Effector memory CD8-positive, alpha-beta T cell (primary cell): ENCODE measurements around the gene UPF2.

Source experiments
- ATAC-seq: fragments of 150-1000 bp; cut with Tn5 transposase; replicated peaks from 2 replicates; pipeline ENCODE4 v1.10.0; 2021; ENCODE audit warnings: mild to moderate bottlenecking, moderate library complexity
- DNase-seq, 3 experiments: peaks; one replicate each; pipeline ENCODE4 v3.0.0; 2021
- H3K27ac Mint-ChIP-seq, 2 donors: one replicate each; pipeline ENCODE4 v1.8.0; 2022; ENCODE audit warnings: mild to moderate bottlenecking in 2 of 2, mixed read lengths in 2 of 2, moderate library complexity in 2 of 2
- H3K27me3 Mint-ChIP-seq, 2 donors: one replicate each; pipeline ENCODE4 v1.8.0; 2022; ENCODE audit warnings: mixed read lengths in 2 of 2
- H3K36me3 Mint-ChIP-seq: one replicate; pipeline ENCODE4 v1.8.0; 2022; ENCODE audit warnings: mild to moderate bottlenecking, moderate library complexity, mixed read lengths; ENCODE audit not compliant: insufficient read depth
- H3K4me1 Mint-ChIP-seq, 2 donors: one replicate each; pipeline ENCODE4 v1.8.0; 2022; ENCODE audit warnings: low read depth in 2 of 2, mixed read lengths in 2 of 2
- H3K4me3 Mint-ChIP-seq, 2 donors: one replicate each; pipeline ENCODE4 v1.8.0; 2022; ENCODE audit warnings: mild to moderate bottlenecking in 2 of 2, mixed read lengths in 2 of 2, moderate library complexity in 2 of 2
- H3K9me3 Mint-ChIP-seq, 2 donors: one replicate each; pipeline ENCODE4 v1.8.0; 2022; ENCODE audit warnings: mixed read lengths in 2 of 2

The UPF2 gene

GRCh38 chr10:11887381-11888227, 155.0 kb downstream of the UPF2 start:
- H3K36me3 Mint-ChIP-seq: no peaks in the 10 kb centered on the region
- ATAC-seq: no peak
- H3K9me3 Mint-ChIP-seq: no peaks in the 10 kb centered on the region
- peak overlapping the region in 1 of 2 donors; percentile 65 for H3K27ac Mint-ChIP-seq
- no peaks in the 10 kb centered on the region for H3K27me3 Mint-ChIP-seq
- H3K4me3 Mint-ChIP-seq: no peak overlapping the region
- H3K4me1 Mint-ChIP-seq: peaks cover 5% of the 10 kb centered on the region in 2 donors
- DNase-seq: no peak

DNA sequence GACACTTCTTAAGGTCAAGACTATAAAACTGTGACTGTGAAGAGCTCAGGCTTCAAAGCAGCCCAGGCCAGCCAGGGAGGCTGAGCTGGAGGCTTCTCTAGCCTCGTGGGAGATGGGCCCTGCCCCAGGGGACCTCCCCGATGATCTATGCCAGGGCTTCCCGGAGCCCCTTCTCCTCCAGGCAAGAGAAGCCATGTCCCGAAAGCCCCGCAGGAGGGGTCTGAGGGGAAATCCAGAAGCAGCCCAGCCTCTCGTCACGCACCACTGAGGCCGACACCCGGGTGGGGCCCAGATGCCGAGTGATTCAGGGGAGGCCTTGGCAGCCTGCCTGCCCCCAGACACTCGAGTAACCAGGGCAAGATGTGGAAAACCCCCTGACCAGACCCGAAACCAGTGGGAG, 155.8 kb downstream of the UPF2 start:
- H3K4me3 Mint-ChIP-seq: no peak overlapping the region
- ATAC-seq: no peak
- H3K36me3 Mint-ChIP-seq: no peaks in the 10 kb centered on the region
- H3K9me3 Mint-ChIP-seq: no peaks in the 10 kb centered on the region
- peaks cover 11 to 13% of the 10 kb centered on the region in 2 donors for H3K4me1 Mint-ChIP-seq
- DNase-seq: no peak
- H3K27ac Mint-ChIP-seq: no peak overlapping the region
- H3K27me3 Mint-ChIP-seq: no peaks in the 10 kb centered on the region

- ATAC-seq: no peak
- DNase-seq: no peak
- Mint-ChIP-seq H3K4me1 (peaks cover 13 to 17% of the 10 kb centered on the region in 2 donors), H3K36me3 (no peaks in the 10 kb centered on the region), H3K9me3 (no peaks in the 10 kb centered on the region), H3K4me3 (no peak overlapping the region), H3K27ac (no peak overlapping the region), H3K27me3 (no peaks in the 10 kb centered on the region)
These were observed 156.5 kb downstream of the UPF2 start for GRCh38 chr10:11886138-11886474.

- Mint-ChIP-seq H3K27me3 (no peaks in the 10 kb centered on the region), H3K9me3 (no peaks in the 10 kb centered on the region), H3K4me1 (peaks cover 15 to 17% of the 10 kb centered on the region in 2 donors), H3K36me3 (no peaks in the 10 kb centered on the region), H3K27ac (no peak overlapping the region), H3K4me3 (no peak overlapping the region)
- ATAC-seq (no peak), DNase-seq (no peak)
These were observed 157.0 kb downstream of the UPF2 start for GRCh38 chr10:11885437-11886137.

DNA sequence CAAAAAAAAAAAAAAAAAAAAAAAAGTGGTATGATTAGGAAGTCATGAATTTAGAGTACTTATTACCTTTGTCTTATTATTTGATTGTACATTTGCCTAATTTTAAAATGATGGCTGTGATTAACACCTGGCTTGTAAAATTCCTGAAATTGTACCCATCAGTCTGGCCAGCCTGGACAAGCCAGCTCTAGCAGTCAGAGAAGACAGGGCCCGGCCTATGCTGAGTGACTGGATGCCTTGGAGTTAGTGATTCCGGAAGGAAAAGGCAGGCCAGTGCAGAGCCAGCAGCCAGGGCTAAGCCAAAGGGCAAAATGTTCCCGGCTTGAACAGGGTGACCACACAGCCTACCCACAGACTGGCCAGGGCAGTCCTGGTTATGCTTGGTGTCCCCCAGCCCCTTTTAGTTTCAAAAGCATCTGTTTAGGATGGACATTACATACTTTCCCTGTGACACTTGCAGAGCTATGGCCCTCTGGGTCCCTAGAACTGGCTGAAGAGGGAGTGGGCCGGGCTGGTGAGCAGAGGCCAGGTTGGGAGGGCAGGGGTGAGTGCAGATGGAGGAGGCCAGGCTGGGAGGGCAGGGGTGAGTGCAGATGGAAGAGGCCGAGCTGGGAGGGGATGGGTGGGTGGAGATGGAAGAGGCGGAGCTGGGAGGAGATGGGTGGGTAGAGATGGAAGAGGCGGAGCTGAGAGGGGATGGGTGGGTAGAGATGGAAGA, 157.7 kb downstream of the UPF2 start:
- ATAC-seq (no peak), DNase-seq (no peak)
- Mint-ChIP-seq H3K9me3 (no peaks in the 10 kb centered on the region), H3K36me3 (no peaks in the 10 kb centered on the region), H3K27me3 (no peaks in the 10 kb centered on the region), H3K4me3 (no peak overlapping the region), H3K4me1 (peaks cover 16 to 17% of the 10 kb centered on the region in 2 donors), H3K27ac (no peak overlapping the region)

DNA sequence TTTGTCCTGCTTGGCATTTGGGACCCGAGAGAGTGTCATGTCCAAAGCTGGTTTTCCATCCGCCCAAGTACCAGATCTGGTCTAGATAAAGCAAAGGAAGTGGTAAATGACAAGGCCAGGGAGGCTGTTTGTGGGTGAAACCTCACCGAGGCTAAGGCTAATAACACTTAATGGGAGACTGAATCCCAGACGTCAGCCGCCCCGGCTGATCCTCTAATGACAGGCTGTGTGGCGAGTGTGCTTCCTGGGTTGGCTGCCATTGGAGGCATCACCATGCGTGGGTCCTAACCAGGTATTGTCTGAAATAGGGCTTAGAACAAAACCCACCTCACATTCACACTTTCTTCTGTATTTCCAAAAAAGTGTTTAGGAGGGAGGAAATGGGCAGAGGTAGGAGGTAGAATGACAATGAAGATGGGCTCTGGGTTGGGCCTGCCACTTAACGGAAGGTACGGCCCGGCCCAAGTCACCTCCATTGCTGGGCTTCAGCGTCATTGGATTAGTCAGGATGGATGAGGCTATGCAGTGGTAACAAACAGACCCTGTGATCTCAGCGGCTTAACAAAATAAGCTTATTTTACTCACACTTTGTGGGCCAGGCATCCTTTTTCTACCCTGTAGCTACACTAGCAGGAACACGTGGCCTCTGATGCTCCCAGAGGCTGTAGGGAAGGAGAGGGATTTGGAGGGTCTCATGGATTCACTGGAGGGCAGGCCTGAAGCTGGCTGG, 159.8 kb downstream of the UPF2 start:
- ATAC-seq: peak; percentile 53
- H3K4me3 Mint-ChIP-seq: no peak overlapping the region
- no peaks in the 10 kb centered on the region for H3K36me3 Mint-ChIP-seq
- peak overlapping the region in 1 of 2 donors; percentile 84 for H3K27ac Mint-ChIP-seq
- peaks cover 16 to 17% of the 10 kb centered on the region in 2 donors for H3K4me1 Mint-ChIP-seq
- DNase-seq: no peak
- no peaks in the 10 kb centered on the region for H3K9me3 Mint-ChIP-seq
- no peaks in the 10 kb centered on the region for H3K27me3 Mint-ChIP-seq

- H3K4me3 Mint-ChIP-seq: no peak overlapping the region
- H3K9me3 Mint-ChIP-seq: no peaks in the 10 kb centered on the region
- no peak overlapping the region for H3K27ac Mint-ChIP-seq
- H3K36me3 Mint-ChIP-seq: no peaks in the 10 kb centered on the region
- DNase-seq (no peak), ATAC-seq (no peak)
- no peaks in the 10 kb centered on the region for H3K27me3 Mint-ChIP-seq
- peaks cover 16 to 17% of the 10 kb centered on the region in 2 donors for H3K4me1 Mint-ChIP-seq
These were observed 160.9 kb downstream of the UPF2 start for GRCh38 chr10:11881477-11882417.

DNA sequence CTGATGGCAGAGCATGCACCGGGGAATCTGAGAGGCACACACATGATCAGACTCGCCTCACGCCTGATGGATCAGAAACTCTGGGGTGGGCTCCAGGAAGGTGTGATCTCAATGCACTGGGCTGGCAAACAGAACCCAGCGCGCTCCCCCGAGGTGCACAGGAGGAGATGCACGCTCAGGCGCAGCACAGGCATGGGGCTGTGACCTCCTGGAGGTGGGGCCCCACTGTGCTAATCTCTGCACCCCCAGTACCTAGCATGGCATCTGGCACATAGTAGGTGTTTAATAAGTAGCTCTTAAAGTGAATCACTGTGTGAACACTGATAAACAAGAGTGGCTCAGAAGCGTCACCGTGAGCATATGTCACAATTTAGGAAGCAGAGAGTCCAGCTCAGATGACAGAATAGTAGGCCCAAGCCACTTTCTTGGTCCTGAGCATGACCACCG, 161.6 kb downstream of the UPF2 start:
- ATAC-seq (no peak), DNase-seq (no peak)
- peaks cover 15 to 17% of the 10 kb centered on the region in 2 donors for H3K4me1 Mint-ChIP-seq
- H3K27ac Mint-ChIP-seq: no peak overlapping the region
- H3K36me3 Mint-ChIP-seq: no peaks in the 10 kb centered on the region
- no peaks in the 10 kb centered on the region for H3K27me3 Mint-ChIP-seq
- H3K9me3 Mint-ChIP-seq: no peaks in the 10 kb centered on the region
- H3K4me3 Mint-ChIP-seq: no peak overlapping the region

DNA sequence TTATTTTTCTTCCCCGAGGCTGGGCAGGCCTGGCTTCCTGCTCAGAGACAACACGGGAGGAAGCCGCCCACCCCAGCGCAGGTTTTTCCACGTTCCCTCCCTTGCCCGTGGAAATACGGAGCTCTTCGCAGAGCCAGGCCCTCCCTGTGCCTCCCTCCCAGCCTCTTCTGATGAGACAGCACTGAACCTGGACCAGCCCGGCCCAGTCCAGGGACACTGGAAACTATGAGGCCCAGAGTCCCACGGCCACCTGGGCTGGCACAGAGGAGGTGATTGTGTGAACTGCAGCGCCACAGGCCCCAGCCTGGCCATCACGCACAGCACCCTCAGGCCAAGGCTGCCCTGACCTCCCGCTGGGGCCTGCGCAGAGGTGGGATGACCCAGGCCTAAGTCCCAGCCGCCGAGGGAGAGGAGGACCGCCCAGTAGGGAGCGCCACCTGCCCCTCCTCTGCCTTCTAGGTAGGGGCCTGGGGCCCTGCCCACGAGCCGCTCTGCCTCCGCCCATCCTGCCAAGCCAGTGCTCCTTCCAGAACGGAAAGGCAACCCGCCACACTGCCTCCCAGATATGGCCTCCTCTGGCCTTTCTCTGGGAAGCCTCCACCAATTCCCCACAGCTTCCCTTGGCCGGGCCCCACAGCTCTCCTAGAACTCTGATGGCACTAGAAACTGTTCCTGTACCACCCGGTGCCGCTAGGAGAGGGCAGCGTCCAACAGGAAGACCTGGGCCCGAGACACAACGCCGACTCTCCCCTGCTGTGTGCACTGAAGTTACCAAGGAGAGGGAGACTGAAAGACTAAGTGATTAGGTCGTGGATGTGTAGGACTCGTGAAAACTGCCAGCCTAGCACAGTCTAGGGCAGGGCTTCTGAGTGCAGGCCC, 162.2 kb downstream of the UPF2 start:
- ATAC-seq (no peak), DNase-seq (no peak)
- no peak overlapping the region for H3K27ac Mint-ChIP-seq
- H3K27me3 Mint-ChIP-seq: no peaks in the 10 kb centered on the region
- no peaks in the 10 kb centered on the region for H3K9me3 Mint-ChIP-seq
- H3K4me1 Mint-ChIP-seq: peaks cover 17 to 19% of the 10 kb centered on the region in 2 donors
- no peak overlapping the region for H3K4me3 Mint-ChIP-seq
- peaks cover 3% of the 10 kb centered on the region for H3K36me3 Mint-ChIP-seq

GRCh38 chr10:11879387-11880094, 163.1 kb downstream of the UPF2 start:
- no peaks in the 10 kb centered on the region for H3K27me3 Mint-ChIP-seq
- H3K27ac Mint-ChIP-seq: no peak overlapping the region
- H3K36me3 Mint-ChIP-seq: peaks cover 7% of the 10 kb centered on the region
- H3K4me3 Mint-ChIP-seq: no peak overlapping the region
- no peak for ATAC-seq
- DNase-seq: no peak
- no peaks in the 10 kb centered on the region for H3K9me3 Mint-ChIP-seq
- peaks cover 17 to 27% of the 10 kb centered on the region in 2 donors for H3K4me1 Mint-ChIP-seq

GRCh38 chr10:11878776-11879175, 163.8 kb downstream of the UPF2 start:
- no peak overlapping the region for H3K4me3 Mint-ChIP-seq
- no peak for ATAC-seq

More at GRCh38 chr10:11878776-11879175, 163.8 kb downstream of the UPF2 start:
- Mint-ChIP-seq H3K27me3 (no peaks in the 10 kb centered on the region), H3K4me1 (peaks cover 17 to 28% of the 10 kb centered on the region in 2 donors), H3K9me3 (no peaks in the 10 kb centered on the region), H3K36me3 (peaks cover 8% of the 10 kb centered on the region), H3K27ac (peak overlapping the region in 1 of 2 donors; percentile 67)
- DNase-seq: no peak
